ENCODE measurements around the gene PARM1. TPM values are rescaled to one million over a fixed set of nuclear protein-coding genes. Genes with fewer than 3 reads are reported as not detected.

The PARM1 gene
- total RNA-seq, 2 donors from 2014 or later = 0.11 TPM; not detected in 1

DNA sequence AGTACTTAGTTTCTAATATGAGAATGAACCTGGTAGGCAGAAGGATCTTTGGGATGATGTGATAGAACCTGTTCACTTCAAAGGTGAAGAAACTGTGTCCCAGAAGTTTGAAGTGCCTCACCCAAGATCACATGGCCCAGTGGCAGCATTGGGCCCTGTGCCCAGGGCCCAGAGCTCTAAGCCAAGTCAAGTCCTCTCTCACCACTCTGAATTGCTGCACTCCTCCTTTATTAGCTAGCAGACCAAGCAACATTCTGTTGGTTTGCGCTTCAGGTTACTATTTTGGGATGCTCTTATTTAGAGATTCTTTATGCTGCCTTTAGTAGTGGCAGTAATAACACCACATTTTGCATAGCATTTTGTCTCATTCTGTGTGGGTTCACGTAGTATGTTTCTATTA is 82.7 kb downstream of the PARM1 start:
- Mint-ChIP-seq H3K9me3 (no peaks in the 10 kb centered on the region), H3K4me3 (no peak overlapping the region), H3K27me3 (no peaks in the 10 kb centered on the region), H3K36me3 (ENCODE audit: low read depth) (no peaks in the 10 kb centered on the region), H3K4me1 (no peaks in the 10 kb centered on the region), H3K27ac (no peak overlapping the region)
- ATAC-seq (replicated peaks) = no peak

DNA sequence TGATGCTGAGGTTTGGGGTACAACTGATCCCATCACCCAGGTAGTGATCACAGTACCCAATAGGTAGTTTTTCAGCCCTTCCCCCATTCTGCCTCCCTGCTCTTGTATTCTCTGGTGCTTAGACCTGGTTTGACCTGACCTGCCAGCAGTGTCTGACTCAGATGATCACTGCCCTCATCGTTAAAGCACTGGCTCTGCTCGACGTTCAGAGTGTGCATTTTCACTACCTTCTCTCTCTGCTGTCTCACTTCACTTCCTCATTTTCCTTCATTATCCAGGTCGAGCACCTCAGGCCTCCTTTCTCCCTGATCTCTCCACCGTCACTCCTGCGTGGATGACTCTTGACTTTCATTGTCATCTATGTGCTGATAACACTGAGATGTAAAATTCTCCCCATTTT is 83.6 kb downstream of the PARM1 start:
- no peak for ATAC-seq (replicated peaks)
- H3K4me1 Mint-ChIP-seq = no peaks in the 10 kb centered on the region
- no peaks in the 10 kb centered on the region for H3K36me3 Mint-ChIP-seq (ENCODE audit: low read depth)
- H3K27me3 Mint-ChIP-seq = no peaks in the 10 kb centered on the region
- no peak overlapping the region for H3K27ac Mint-ChIP-seq
- no peaks in the 10 kb centered on the region for H3K9me3 Mint-ChIP-seq
- H3K4me3 Mint-ChIP-seq = no peak overlapping the region

DNA sequence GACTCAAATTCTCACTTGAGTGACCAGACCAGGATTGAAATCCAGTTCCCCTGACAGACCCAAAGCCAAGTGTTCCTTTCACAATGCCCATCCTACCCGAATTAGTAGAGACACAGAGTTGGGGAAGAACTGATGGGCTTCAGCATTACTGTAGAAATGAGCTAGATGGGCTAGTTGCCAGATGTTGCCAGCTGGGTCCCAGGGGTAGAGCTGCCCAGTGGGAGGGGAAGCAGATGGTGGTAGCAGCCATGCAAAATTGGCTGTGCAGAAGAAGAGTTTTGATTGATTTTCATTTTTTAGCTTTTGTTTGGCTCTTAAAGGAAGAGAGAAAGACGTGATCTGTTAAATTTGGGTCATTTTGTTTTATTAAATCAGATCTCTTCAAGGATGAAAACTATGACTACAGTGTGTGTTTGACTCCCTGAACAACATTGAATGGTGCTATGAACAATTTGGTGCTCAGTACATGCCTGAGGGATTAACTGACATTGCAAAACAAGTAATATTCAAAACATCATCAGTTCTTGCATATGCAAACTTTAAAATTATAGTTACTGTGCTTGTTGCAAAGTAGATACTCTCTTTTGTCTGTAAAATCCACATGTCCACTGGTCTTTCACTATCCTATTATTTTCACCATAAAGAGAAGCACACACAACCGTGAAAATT is 86.0 kb downstream of the PARM1 start:
- Mint-ChIP-seq H3K27me3 (no peaks in the 10 kb centered on the region), H3K9me3 (no peaks in the 10 kb centered on the region), H3K36me3 (ENCODE audit: low read depth) (no peaks in the 10 kb centered on the region), H3K4me3 (no peak overlapping the region), H3K4me1 (no peaks in the 10 kb centered on the region), H3K27ac (no peak overlapping the region)
- no peak for ATAC-seq (replicated peaks)

DNA sequence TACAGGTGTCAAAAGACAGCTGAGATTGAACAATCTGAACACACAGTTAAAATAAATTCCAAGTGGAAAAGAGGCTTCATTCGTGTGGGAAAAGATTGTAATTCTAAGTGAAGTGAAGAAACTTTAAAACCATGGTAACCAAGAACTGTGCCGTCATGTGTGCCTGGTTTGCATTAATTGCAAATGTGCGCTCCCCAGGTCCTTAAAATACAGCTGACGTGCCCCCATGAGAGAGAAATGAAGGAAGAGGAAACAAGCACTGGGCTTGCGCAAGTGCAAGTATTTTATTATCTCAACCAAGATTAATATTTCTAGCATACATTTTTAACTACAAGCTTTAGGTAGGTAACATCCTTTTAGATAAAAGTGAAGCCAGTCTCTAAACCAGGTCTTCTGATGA is 92.5 kb downstream of the PARM1 start:
- H3K4me3 Mint-ChIP-seq = no peak overlapping the region
- no peaks in the 10 kb centered on the region for H3K4me1 Mint-ChIP-seq
- no peaks in the 10 kb centered on the region for H3K36me3 Mint-ChIP-seq (ENCODE audit: low read depth)
- H3K27ac Mint-ChIP-seq = no peak overlapping the region
- H3K27me3 Mint-ChIP-seq = no peaks in the 10 kb centered on the region
- ATAC-seq (replicated peaks) = no peak
- no peaks in the 10 kb centered on the region for H3K9me3 Mint-ChIP-seq

DNA sequence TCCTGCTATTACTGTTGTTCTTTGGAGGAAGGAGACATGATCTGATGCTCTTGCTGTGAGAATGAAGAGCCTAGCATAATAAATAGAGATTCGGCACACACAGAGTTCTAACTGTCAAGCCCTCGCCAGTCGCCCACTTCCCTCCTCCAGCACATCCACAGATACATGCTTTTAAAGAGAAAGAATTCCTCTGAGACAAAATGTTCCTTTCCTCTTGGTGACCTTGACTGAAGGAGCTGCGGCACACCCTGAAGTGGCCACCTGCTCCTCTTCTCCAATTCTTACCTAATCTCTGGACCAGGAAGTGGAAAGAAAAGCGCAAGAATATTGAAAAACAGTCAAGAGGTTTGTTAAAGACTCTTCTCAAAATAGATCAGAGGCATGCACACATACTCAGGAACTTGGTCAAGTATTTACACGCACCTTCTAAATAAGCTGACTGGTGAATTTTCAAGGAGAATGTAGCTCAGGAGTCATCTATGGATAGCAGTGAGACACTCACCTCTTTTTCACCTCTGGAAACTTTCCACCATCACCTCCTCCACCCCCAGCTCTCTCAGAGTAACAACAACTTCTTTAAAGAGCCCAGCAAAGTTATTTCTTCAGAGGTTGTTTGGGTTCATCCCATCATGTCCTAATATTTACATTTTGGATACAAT is 95.4 kb downstream of the PARM1 start:
- Mint-ChIP-seq H3K9me3 (no peaks in the 10 kb centered on the region), H3K36me3 (ENCODE audit: low read depth) (no peaks in the 10 kb centered on the region), H3K4me3 (no peak overlapping the region), H3K27ac (no peak overlapping the region), H3K27me3 (no peaks in the 10 kb centered on the region), H3K4me1 (no peaks in the 10 kb centered on the region)
- no peak for ATAC-seq (replicated peaks)

DNA sequence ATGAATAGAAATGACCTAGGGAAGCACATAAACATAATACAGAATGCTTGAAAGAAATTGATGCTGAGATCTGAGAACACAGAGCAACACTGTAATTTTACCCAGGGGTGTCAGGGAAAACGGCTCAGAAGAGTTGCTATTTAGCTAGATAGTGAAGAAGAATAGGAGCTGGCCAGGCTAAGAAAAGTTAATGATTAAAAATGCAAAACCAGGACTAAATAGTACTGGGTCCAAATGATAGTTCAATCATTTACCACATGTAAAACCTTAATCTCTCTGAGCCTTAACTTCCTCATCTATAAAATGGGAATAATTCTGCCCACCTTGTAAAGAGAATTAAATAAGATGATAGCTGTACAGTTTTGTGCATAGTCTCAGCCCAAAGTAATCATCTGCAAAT is 97.1 kb downstream of the PARM1 start:
- Mint-ChIP-seq H3K9me3 (no peaks in the 10 kb centered on the region), H3K4me3 (no peak overlapping the region), H3K27ac (no peak overlapping the region), H3K4me1 (no peaks in the 10 kb centered on the region), H3K36me3 (ENCODE audit: low read depth) (no peaks in the 10 kb centered on the region), H3K27me3 (no peaks in the 10 kb centered on the region)
- ATAC-seq (replicated peaks) = no peak

DNA sequence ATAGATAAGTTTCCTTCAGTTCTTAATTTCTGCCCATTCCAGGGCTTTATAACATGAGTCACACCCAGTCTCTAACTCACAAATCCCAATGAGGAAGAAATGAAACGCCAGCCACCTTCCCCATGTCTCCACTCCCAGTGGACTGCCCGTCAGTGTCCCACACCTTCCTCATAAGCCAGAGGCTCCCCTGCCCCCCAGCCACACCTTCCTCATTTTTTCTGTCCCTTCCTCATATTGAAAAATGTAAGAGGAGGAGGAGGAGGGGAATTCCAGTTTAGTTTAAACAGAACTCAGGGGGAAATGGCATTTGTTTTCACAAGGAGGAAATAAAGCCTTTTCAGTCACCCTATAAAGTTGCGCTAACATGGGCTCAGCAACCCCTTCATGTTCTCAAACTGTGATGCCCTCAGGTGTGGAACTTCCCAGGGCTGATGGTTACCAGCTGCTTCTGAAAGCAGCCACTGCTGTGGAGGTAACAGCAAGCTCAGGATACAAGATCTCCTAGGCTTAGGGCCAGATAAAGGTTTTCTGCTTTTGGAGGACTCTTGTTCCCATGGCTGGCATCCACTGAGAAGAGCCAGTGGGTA is 97.8 kb downstream of the PARM1 start:
- Mint-ChIP-seq H3K27ac (no peak overlapping the region), H3K36me3 (ENCODE audit: low read depth) (no peaks in the 10 kb centered on the region), H3K9me3 (no peaks in the 10 kb centered on the region), H3K4me3 (no peak overlapping the region), H3K27me3 (no peaks in the 10 kb centered on the region), H3K4me1 (no peaks in the 10 kb centered on the region)
- ATAC-seq (replicated peaks) = no peak

DNA sequence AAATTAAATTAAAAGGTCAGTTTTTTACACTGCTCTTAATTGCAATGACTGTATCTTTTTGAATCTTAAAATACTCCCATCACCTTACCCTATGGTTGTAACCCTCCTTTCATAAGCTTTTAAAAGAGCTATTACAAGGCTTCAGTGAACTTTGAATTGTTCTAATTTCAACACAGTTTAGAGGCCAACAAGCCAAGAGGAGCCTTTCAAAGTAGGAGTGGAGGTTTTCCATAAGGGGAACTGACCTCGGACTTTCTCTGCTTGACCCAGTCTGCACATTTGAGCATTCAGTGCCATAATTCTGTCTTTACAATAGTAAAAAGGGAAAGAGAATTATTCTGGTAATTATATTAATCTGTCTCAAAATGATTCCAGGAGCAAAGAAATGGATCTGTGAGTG is 98.9 kb downstream of the PARM1 start:
- Mint-ChIP-seq H3K27me3 (no peaks in the 10 kb centered on the region), H3K36me3 (ENCODE audit: low read depth) (no peaks in the 10 kb centered on the region), H3K4me3 (no peak overlapping the region), H3K9me3 (no peaks in the 10 kb centered on the region), H3K27ac (no peak overlapping the region), H3K4me1 (no peaks in the 10 kb centered on the region)
- no peak for ATAC-seq (replicated peaks)

DNA sequence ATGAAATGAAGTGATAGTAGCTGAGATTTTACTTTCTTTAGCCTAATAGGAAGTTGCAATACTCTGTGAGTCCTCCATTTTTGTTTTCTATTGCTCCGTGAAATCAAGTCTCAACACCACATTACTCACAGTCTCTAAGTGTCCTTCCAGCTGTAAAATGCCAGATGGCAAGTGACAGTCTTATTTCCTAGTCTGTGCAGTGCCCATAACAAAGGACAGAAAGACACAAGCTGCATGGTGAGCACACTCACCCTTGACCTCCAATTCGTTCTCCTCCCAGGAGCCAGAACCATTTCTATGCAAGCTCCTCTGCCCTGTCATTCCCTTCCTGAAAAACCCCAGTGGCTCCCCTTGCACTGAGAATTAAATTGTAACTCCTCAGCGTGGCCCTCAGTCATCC is 101.6 kb downstream of the PARM1 start:
- Mint-ChIP-seq H3K4me3 (no peak overlapping the region), H3K9me3 (no peaks in the 10 kb centered on the region), H3K27ac (no peak overlapping the region), H3K4me1 (no peaks in the 10 kb centered on the region), H3K27me3 (no peaks in the 10 kb centered on the region), H3K36me3 (ENCODE audit: low read depth) (no peaks in the 10 kb centered on the region)
- no peak for ATAC-seq (replicated peaks)

DNA sequence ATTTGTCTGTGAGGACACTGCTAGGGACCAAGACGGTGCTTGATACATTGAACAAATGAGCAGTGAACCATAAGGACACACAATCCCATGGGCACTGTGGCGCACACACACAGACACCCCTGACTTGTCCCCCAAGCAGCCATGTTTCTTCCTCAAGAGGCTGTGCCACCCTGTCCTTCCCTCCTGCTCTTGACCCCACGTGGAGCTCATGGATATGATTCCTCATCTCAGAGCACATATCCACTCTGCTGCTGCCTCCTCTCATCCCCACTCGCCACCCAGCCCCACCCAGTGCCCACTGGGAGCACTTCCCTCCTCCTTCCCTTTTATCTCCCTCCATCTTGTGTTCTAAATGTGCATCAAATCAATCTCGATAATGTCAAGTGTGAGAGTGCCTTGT is 102.4 kb downstream of the PARM1 start:
- no peaks in the 10 kb centered on the region for H3K9me3 Mint-ChIP-seq
- no peaks in the 10 kb centered on the region for H3K36me3 Mint-ChIP-seq (ENCODE audit: low read depth)
- no peaks in the 10 kb centered on the region for H3K4me1 Mint-ChIP-seq
- no peak overlapping the region for H3K4me3 Mint-ChIP-seq
- H3K27me3 Mint-ChIP-seq = peaks cover 3% of the 10 kb centered on the region
- no peak overlapping the region for H3K27ac Mint-ChIP-seq
- ATAC-seq (replicated peaks) = no peak

DNA sequence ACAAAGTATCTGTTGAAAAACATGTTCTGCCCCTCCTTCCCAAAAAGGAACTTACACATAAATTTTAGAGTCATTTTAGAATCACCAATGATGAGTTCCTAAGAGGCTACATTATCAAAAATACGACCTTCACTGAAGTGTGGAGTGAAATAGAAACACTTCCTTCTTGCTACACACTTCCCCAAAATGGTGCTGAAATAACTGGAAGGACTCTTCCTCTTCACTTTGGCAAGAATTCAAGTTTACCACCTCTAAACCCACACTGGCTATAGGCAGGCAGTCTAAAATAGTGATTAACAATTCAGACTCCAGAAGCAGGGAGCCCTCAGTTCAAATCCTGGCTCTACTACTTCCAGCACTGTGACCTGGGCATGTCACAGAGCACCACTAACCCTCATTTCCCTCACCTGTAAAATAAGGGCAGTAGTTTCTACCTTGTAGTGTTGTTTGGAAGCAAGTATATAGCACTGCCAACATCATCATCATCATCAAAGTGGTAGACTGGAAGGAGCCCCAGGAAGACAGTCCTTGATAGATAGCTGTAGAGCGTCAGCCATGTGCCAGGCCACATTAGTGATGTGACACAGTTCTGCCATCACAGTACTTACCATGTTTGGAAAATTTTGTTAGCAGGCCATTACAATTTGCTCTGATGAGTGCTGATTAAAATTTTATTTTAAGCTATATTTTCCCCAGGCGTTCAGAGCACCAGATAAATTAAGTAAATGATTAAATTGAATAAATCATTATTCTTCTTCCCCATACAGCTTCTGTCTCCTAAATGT is 103.3 kb downstream of the PARM1 start:
- H3K4me1 Mint-ChIP-seq = no peaks in the 10 kb centered on the region
- no peak overlapping the region for H3K27ac Mint-ChIP-seq
- H3K36me3 Mint-ChIP-seq (ENCODE audit: low read depth) = no peaks in the 10 kb centered on the region

DNA sequence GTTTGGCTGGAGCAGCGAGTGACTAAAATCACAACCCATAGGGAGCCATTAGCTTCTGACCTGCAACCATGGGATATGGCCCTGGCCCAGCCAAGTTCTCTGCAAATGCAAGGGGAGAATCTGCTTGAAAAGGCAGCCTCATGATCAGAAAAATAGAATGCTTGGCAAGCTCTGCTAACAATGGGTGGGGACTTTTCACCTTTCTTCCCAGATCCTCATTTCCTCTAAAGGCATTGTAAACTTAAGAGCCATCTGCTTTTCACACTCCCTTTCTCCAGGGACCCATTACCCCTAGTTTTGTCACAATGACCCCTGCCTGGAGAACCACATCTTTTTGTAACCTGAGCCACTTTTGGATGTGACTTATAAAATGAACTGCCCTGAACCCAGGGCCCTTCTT is 104.3 kb downstream of the PARM1 start:
- no peak for ATAC-seq (replicated peaks)
- no peaks in the 10 kb centered on the region for H3K4me1 Mint-ChIP-seq
- no peak overlapping the region for H3K27ac Mint-ChIP-seq
- H3K9me3 Mint-ChIP-seq = no peaks in the 10 kb centered on the region
- no peaks in the 10 kb centered on the region for H3K36me3 Mint-ChIP-seq (ENCODE audit: low read depth)
- peaks cover 3% of the 10 kb centered on the region for H3K27me3 Mint-ChIP-seq
- H3K4me3 Mint-ChIP-seq = no peak overlapping the region

More for the DNA sequence above, 103.3 kb downstream of the PARM1 start:
- Mint-ChIP-seq H3K4me3 (no peak overlapping the region), H3K9me3 (no peaks in the 10 kb centered on the region), H3K27me3 (peaks cover 3% of the 10 kb centered on the region)
- ATAC-seq (replicated peaks) = no peak

DNA sequence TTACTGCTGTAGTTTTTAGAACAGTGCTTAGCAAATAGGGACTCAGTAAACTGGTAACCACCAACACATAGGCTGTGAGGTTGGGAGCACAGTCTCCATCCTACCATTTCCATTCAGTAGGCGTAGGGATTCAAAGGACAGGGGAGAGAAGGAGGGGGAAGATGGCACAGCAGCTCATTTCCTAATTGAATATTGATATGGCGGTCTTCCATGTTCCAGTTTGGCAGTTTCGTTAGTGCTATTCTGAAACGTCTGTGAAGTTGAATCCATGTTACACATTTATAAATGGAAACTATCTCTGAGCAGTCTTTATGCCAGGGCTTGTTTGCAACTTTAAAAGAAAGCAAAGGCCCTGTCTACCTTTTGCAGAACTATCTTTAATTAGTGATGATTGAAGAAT is 105.5 kb downstream of the PARM1 start:
- H3K4me3 Mint-ChIP-seq = no peak overlapping the region
- no peaks in the 10 kb centered on the region for H3K9me3 Mint-ChIP-seq
- H3K36me3 Mint-ChIP-seq (ENCODE audit: low read depth) = no peaks in the 10 kb centered on the region
- no peaks in the 10 kb centered on the region for H3K4me1 Mint-ChIP-seq
- ATAC-seq (replicated peaks) = no peak
- peaks cover 3% of the 10 kb centered on the region for H3K27me3 Mint-ChIP-seq
- H3K27ac Mint-ChIP-seq = no peak overlapping the region

DNA sequence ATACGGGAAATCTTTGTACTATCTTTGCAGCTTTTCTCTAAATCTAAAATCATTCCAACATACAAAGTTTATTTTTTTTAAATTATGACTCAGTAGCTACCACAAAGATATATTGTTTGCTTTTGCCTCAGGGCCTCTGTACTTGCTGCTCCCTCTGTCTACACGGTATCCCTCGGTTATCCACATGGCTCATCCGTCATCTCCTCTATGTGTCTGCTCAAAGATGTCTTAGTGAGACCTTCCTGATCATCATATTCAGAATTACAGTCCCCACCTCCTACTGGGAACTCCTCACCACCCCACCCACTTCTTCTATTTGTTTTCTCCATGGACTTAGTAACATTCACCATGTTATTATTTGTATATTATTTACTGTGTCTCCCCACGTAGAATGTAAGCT is 107.8 kb downstream of the PARM1 start:
- Mint-ChIP-seq H3K9me3 (no peaks in the 10 kb centered on the region), H3K36me3 (ENCODE audit: low read depth) (no peaks in the 10 kb centered on the region), H3K4me1 (no peaks in the 10 kb centered on the region), H3K27ac (no peak overlapping the region), H3K4me3 (no peak overlapping the region), H3K27me3 (peaks cover 3% of the 10 kb centered on the region)
- no peak for ATAC-seq (replicated peaks)

Measured in activated T-helper 17 cell treated with anti-CD3 and anti-CD28 coated beads, Interleukin-2, amount 50 U/mL, for 72 hours (primary cell).